ENCODE results near the gene PID1. TPM values are rescaled to one million over a fixed set of nuclear protein-coding genes. Genes with fewer than 3 reads are reported as not detected.
A peak's percentile ranks its signal among the peaks of the same experiment; 100 is the strongest.

PID1 gene
- total and polyA plus RNA-seq, 4 donors, result 17.0 to 45.7 (median 30.0) TPM

- ATAC-seq (ENCODE audit: insufficient read depth, low FRiP score) (no peak), DNase-seq (peak; percentile 16 to 93 (median 85))
- peaks cover 0 to 2% (median 1%) of the 10 kb centered on the region in 4 donors for H3K9me3 ChIP-seq (ENCODE audit: control insufficient read depth in 4 of 4, insufficient read depth in 3 of 4, low read length in 3 of 4)
- H3K27ac ChIP-seq (ENCODE audit: low read depth in 1 of 2, low read length in 1 of 2), result no peak overlapping the region
- H3K36me3 ChIP-seq (ENCODE audit: control insufficient read depth in 4 of 4, insufficient read depth in 4 of 4, low read length in 4 of 4), result peaks cover 0 to 2% (median 0%) of the 10 kb centered on the region in 4 donors
- H3K4me1 ChIP-seq (ENCODE audit: control insufficient read depth in 5 of 5, insufficient read depth in 5 of 5, low read length in 5 of 5), result peaks cover 0 to 3% (median 0%) of the 10 kb centered on the region in 5 donors
- no peak overlapping the region for H3K4me3 ChIP-seq
- H3K9ac ChIP-seq (ENCODE audit: insufficient read depth in 1 of 2, low read length in 2 of 2), result no peak overlapping the region
- H3K27me3 ChIP-seq (ENCODE audit: control insufficient read depth in 3 of 3, insufficient read depth in 3 of 3, low read length in 2 of 3), result no peaks in the 10 kb centered on the region
- TF ChIP-seq CTCF (IDR thresholded peaks at IDR 0.05; ENCODE audit: control extremely low read depth, extremely low read depth), result no peak
These were observed 147.0 kb downstream of the PID1 start for GRCh38 chr2:229124136-229124535.

- DNase-seq (no peak), ATAC-seq (ENCODE audit: insufficient read depth, low FRiP score) (no peak)
- Histone ChIP-seq H3K4me1 (ENCODE audit: control insufficient read depth in 5 of 5, insufficient read depth in 5 of 5, low read length in 5 of 5) (no peaks in the 10 kb centered on the region), H3K9ac (ENCODE audit: insufficient read depth in 1 of 2, low read length in 2 of 2) (no peak overlapping the region), H3K4me3 (no peak overlapping the region), H3K9me3 (ENCODE audit: control insufficient read depth in 4 of 4, insufficient read depth in 3 of 4, low read length in 3 of 4) (peaks cover 0 to 4% (median 0%) of the 10 kb centered on the region in 4 donors), H3K27me3 (ENCODE audit: control insufficient read depth in 3 of 3, insufficient read depth in 3 of 3, low read length in 2 of 3) (no peaks in the 10 kb centered on the region), H3K27ac (ENCODE audit: low read depth in 1 of 2, low read length in 1 of 2) (no peak overlapping the region), H3K36me3 (ENCODE audit: control insufficient read depth in 4 of 4, insufficient read depth in 4 of 4, low read length in 4 of 4) (peaks cover 0 to 2% (median 0%) of the 10 kb centered on the region in 4 donors)
- TF ChIP-seq CTCF (IDR thresholded peaks at IDR 0.05; ENCODE audit: control extremely low read depth, extremely low read depth), result no peak
These were observed 152.2 kb downstream of the PID1 start for GRCh38 chr2:229118927-229119326.

- no peak for DNase-seq
- Histone ChIP-seq H3K9ac (ENCODE audit: insufficient read depth in 1 of 2, low read length in 2 of 2) (no peak overlapping the region), H3K27me3 (ENCODE audit: control insufficient read depth in 3 of 3, insufficient read depth in 3 of 3, low read length in 2 of 3) (no peaks in the 10 kb centered on the region), H3K36me3 (ENCODE audit: control insufficient read depth in 4 of 4, insufficient read depth in 4 of 4, low read length in 4 of 4) (peaks cover 0 to 2% (median 0%) of the 10 kb centered on the region in 4 donors), H3K4me3 (no peak overlapping the region), H3K4me1 (ENCODE audit: control insufficient read depth in 5 of 5, insufficient read depth in 5 of 5, low read length in 5 of 5) (no peaks in the 10 kb centered on the region), H3K9me3 (ENCODE audit: control insufficient read depth in 4 of 4, insufficient read depth in 3 of 4, low read length in 3 of 4) (peaks cover 0 to 4% (median 0%) of the 10 kb centered on the region in 4 donors), H3K27ac (ENCODE audit: low read depth in 1 of 2, low read length in 1 of 2) (no peak overlapping the region)
- WGBS, 2 donors, result 77 to 80% methylated on average over 4 of the region's 4 CpGs
- no peak for ATAC-seq (ENCODE audit: insufficient read depth, low FRiP score)
- TF ChIP-seq CTCF (IDR thresholded peaks at IDR 0.05; ENCODE audit: control extremely low read depth, extremely low read depth), result no peak
These were observed 152.8 kb downstream of the PID1 start for GRCh38 chr2:229118336-229118735.

GRCh38 chr2:229111744-229112143 lies 159.3 kb downstream of the PID1 start:
- DNase-seq (no peak), ATAC-seq (ENCODE audit: insufficient read depth, low FRiP score) (no peak)
- H3K9ac ChIP-seq (ENCODE audit: insufficient read depth in 1 of 2, low read length in 2 of 2), result no peak overlapping the region
- TF ChIP-seq CTCF (IDR thresholded peaks at IDR 0.05; ENCODE audit: control extremely low read depth, extremely low read depth), result no peak
- H3K27me3 ChIP-seq (ENCODE audit: control insufficient read depth in 3 of 3, insufficient read depth in 3 of 3, low read length in 2 of 3), result no peaks in the 10 kb centered on the region
- no peak overlapping the region for H3K27ac ChIP-seq (ENCODE audit: low read depth in 1 of 2, low read length in 1 of 2)
- H3K4me3 ChIP-seq, result no peak overlapping the region
- no peaks in the 10 kb centered on the region for H3K4me1 ChIP-seq (ENCODE audit: control insufficient read depth in 5 of 5, insufficient read depth in 5 of 5, low read length in 5 of 5)
- no peaks in the 10 kb centered on the region for H3K36me3 ChIP-seq (ENCODE audit: control insufficient read depth in 4 of 4, insufficient read depth in 4 of 4, low read length in 4 of 4)
- peaks cover 0 to 2% (median 0%) of the 10 kb centered on the region in 4 donors for H3K9me3 ChIP-seq (ENCODE audit: control insufficient read depth in 4 of 4, insufficient read depth in 3 of 4, low read length in 3 of 4)
- WGBS, 2 donors, result 75 to 78% methylated on average over 5 of the region's 5 CpGs
